Left kidney (tissue), 8 donors: ENCODE results near the gene KRT33B. TPM values are rescaled to one million over a fixed set of nuclear protein-coding genes. Genes with fewer than 3 reads are reported as not detected.
"Not testable (repeated sequence)": the region's sequence is repeated elsewhere in the genome, so short reads cannot be mapped to it uniquely, and the experiment has no call there.

Source experiments
- DNase-seq: peaks from one replicate; pipeline ENCODE4 v3.0.0-alpha.2; 2013
- long read RNA-seq, 8 donors: transcript quantifications; one replicate each; lab custom pipeline, GENCODE V29; 2026
- polyA plus RNA-seq: library from polyadenylated mRNA; unstranded; fragments of 120-200 nt; gene quantifications from one replicate; pipeline ENCODE4 v1.2.1, GENCODE V29; 2013; ENCODE audit not compliant: insufficient read length

Gene KRT33B
- not detected for polyA plus RNA-seq
- long read RNA-seq, donor 1 = 0 reads
- long read RNA-seq, donor 2 = 0 reads
- long read RNA-seq, donor 3 = 0 reads
- long read RNA-seq, donor 4 = 0 reads
- long read RNA-seq, donor 5 = 0 reads
- long read RNA-seq, donor 6 = 0 reads
- long read RNA-seq, donor 7 = 0 reads
- long read RNA-seq, donor 8 = 0 reads

DNA sequence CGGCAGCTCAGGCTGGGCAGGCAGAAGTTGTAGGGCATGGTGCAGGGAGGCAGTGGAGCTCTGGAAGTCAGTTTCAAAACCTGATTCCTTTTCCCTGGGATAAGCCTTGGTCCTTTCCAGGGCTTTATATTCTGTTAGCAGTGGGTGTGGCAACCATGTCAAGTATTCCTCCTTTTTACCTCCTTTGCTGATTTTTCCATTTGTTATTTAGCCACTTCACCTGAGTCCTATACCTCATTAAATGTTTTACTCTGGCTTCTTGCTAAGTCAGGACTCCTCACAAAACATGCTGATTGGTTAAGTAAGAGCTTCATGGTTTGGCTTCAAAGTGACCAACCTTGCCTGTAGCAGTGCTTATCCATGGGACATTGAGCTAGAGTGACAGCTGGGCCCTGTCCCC lies at the start of gene KRT33B:
Gene KRT33B (minus strand): TSS at position 101 of the 400 bp plus-strand sequence. CDS start 63 bp downstream, at position 38.
- no peak for DNase-seq

DNA sequence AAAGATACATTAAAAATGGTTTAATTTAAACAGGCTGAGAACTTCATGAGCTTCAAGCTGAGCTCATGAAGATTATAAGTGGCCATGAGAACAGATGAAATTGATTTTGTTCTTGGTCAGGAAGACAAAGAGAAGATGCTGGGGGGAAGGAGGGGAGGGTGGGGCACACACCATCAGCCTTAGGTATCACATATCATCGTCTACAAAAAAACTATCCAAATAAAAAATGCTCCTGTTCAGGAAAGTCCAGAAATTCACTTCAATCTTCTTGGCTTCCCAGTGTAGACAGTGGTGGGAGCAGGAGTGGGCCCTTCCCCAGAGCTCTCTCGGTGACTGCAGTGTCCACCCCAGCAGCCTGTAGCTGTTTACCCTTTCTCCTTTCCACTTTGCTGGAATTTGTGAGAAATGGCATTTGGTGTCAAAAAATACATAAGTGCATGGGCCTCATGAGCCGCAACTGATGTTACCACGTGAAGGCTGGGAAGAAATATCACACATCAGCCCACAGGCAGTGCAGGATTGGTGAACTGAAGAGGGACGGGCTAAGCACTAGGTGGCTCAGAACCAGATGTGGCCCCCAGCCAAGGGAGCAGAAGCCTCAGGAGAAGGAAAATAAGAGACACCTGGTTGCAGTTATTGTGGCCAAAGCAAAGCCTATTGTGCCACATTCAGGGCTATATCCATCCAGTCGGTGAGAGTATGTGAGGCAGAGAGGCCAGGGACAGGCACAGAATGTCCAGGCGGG lies 48.7 kb upstream of the KRT33B start:
- DNase-seq = no peak

DNA sequence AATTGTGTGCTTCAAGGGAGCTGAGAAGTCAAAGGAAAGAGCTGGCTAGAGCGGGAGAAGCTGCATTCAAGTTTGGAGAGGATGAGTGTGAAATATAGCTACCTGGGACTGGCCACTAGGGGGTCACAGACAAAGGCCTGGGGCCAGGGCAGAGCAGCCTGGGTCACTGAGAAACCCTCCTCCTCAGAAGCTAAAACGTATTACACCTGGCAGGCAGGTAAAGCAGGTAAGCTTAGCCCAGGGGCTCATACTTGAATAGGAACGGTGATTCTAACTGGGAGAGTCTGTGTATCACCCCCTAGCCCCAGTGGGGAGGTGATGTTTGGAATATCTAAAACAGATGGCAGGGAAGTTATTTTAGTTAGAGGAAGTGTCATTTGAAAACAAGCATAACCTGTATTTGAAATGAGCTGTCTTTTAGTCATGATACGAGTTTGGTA lies 48.0 kb upstream of the KRT33B start:
- no peak for DNase-seq

DNA sequence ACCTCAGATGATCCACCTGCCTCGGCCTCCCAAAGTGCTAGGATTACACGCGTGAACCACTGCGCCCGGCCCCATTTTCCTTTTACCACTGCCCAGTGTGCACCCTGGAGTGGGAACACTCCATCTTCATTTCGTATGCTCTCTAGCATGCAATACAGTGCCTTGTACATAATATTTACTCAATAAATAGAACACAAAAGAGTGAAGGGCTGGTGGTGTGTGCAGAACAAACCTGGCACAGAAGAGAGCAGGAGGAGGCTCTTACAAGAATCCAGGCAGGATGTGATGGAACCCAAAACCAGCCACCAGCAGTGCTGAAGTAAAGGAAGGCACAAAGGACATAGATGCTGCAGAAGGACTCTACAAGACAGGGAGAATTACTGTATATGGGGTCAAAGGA lies 47.5 kb upstream of the KRT33B start:
- no peak for DNase-seq

DNA sequence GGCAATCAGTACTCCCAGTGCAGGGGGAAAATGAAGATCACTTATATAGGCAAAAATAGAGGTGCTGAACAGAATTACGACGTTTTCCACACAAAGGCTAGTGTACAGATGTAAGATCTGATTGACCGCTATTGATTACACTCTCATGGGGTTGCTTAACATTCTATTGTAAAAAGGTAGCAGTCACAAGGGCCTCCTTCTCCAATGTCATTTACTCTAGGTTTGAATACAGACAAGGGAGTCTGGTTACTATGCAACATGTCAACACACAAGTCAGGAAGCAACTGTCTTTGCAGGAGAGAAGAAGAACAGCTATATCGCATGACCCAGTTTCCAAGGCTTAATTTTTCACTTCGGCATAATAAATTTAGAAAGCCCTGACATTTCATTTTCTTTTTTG lies 46.9 kb upstream of the KRT33B start:
- no peak for DNase-seq

DNA sequence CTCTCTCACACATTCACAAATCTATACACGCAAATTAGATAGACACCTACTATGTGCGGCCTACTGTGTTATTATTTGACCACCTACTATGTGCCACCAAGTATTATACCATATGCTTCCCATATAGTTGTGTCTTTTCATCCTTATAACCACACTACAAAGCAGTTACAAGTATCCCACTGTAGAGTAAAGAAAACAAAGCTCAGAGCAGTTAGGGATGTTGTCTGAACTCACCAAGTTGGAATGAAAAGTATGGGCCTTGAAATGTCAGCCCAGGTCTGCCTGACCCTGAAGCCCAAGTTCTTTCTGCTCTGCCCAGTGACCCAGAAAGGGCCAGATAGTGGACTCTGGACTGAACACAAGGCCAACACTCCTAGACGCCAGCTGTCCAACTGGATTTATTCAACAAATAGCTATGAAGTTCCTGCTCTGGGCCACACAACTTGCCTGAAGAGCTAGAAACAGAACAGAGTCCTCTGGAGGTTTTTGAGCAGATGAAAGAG lies 46.3 kb upstream of the KRT33B start:
- no peak for DNase-seq

DNA sequence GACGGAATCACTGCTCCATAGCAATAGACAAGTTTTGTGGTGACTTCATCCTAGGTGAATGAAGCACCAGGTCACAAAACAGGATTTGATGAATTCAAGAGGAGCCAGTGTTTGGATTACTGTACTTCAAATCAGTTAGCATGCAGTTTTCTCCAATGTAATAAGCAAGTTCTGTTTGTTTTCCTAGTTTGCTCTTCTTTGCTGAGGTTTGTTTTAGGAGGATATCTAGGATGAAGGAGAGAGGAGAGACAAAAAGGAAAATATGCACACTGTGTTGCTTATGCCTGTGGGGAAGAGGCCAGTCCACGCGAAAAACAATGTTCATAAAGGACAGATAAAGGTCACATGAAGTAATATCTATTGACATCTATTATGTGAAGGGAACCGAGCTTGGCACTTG lies 45.8 kb upstream of the KRT33B start:
- DNase-seq = no peak

DNA sequence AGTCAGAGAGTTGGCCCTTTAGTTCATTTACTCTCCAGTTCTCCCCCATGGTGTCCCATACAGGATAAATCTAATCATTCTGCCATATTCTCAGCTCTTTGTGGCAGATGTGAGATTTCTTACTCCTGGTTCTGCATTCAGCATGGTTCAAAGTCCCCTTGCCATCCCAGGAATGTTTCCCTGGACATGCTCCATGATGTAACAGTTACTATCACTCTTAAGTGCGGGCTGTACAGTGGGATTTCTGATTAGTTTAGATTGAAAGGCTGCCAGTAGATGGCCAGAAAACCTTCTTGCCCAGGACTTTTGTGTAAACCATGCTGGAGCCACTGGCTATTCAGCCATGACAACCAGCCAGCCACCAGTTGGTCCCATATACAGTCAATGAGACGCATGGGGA lies 44.4 kb upstream of the KRT33B start:
- no peak for DNase-seq

DNA sequence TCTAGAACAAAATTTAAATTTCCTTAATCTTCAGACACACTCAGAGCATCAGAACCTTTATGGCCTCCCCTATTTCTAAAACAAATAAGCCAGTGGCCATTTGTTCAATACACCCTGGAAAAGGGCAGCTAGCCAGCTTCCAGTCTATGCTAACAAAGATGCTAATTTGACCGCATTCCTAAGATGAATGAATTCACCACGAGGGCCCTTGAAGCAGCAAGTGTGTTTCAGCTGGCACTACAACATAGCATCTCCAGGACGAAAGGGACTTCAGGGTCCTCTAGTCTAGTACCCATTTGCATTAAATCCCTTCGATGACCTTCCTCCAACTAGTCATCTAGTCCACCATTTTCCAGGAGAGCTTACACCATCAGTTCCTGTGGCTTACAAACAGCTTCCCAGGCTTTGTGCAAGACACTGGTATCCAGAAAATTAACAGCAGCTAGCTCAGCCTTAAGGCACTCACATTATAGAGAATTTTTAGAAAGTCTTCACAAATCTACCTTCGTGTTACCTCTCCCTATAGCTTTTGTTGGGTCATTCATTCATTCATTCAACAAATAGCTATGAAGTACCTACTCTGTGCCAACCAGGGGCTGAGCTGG lies 43.8 kb upstream of the KRT33B start:
- DNase-seq = no peak

DNA sequence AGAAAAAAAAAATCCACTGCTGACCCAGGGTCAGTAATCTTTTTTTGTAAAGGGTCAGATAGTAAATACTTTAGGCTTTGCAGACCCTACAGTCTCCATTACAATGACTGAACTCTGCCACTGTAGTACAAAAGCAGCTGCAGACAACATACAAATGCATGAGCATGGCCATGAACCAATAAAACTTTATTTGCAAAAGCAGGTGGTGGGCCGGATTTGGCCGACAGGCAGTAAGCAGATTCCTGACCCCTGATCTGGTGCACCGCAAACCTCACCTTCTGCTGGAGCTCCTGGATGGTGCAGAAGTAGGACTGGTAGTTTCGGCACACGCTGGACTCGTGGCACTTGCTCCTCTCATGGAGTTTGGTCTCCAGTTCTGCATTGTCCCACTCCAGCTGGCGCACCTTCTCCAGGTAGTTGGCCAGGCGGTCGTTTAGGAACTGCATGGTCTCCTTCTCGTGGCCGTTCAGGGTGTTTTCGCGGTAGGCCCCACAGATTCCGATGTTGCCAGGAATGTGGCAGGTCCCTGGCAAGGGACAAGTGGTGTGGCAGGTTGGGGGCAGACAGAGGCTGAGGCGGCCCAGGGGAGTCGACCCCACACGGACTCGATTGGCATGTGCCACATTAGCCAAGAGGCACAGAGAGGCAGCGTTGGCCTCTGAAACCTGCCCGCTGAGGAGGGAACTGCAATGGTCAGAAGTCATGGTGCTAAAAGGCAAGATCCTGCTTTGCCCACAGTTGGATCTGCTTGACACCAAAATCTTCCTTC lies 41.6 kb upstream of the KRT33B start:
- no peak for DNase-seq

DNA sequence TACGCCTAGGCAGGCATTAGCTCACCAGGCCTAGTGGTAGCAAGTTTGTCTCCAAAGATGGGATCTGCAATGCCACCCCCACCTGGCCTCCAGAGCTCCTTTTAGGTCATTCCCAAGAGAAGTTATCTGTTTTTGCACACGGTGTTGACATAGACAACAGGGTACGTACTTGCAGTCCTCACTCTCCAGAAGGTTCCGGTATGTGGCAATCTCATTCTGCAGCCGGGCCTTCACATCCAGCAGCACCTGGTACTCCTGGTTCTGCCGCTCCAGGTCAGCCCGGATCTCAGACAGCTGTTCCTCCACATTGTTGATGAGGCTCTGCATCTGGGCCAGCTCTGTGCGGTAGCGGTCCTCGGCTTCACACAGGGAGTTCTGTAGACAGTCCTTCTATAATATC lies 37.6 kb upstream of the KRT33B start:
- no peak for DNase-seq

DNA sequence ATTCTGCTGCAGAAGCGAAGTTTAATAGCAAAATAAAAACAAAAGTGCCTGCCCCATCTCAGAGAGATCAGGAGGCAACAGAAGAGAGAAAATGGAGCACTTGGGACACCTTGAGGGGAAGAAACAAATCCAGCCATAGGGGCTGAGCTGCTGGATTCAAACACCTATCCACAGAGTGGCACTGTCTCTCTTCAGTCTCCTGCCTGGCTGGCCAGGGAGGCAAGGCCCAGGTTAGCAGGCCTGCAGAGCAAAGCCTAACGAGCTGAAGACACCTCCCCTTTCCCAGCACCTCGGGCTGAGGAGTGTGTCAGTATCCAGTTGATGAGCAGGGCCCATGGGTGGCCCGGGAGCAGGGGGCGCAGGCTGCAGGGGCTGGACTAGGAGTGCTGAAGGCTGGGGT lies 36.6 kb upstream of the KRT33B start:
- no peak for DNase-seq

DNA sequence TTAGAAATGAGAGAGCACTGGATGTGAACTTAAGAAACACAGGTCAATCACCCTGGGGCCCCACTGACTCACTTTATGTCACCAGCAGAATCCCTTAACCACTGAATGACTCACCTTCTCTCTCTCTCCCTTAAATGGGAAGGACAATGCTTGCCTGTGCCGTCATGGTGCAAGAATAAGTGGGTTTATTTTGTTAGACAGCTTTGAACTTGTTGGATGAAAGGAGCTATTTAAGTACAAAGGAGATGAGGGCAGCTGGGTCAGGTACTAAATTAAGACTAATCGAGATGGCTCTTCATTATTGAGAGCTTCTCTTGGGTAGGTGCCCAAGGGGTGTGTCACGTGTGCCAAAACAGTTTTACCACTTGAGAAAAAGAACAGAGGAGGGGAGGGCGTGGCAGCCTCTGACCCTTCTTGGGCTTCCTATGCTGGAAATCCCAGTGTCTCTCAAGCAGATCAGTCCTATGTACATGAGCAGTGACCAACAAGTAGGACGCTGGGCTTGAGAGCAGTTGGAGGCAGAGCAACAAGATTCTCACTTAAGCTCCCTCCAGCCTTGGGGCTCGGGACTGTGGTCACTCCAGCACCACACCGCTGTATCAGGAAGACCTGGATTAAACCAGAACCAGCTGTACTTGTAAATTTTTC lies 34.5 kb upstream of the KRT33B start:
- DNase-seq = no peak

DNA sequence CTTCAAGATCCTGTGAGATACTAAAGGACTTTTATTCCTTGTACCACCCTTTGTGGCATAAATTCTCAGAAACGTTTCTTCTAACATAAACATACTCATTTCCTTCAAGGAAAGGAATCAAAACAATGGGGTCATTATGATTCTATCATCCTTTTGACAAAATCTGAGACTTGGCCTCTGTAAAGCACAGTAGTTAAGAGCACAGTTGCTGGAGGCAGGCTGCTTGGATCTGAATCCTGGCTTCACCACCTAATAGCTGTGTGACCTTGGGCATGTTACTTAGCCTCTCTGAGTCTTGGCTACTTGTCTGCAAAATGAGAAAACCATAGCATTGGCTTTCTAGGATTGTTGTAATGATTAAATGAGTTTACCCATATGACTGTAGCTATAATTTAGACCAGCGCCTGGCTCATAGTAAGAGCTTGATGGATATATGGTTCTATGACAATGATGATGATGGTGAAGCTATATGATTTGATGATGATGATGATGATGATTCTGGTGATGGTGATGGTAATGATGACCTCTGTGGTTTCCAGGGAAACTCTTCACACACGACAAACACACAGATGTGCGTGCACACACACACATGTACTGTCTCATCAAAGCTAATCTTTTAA lies 33.9 kb upstream of the KRT33B start:
- no peak for DNase-seq

DNA sequence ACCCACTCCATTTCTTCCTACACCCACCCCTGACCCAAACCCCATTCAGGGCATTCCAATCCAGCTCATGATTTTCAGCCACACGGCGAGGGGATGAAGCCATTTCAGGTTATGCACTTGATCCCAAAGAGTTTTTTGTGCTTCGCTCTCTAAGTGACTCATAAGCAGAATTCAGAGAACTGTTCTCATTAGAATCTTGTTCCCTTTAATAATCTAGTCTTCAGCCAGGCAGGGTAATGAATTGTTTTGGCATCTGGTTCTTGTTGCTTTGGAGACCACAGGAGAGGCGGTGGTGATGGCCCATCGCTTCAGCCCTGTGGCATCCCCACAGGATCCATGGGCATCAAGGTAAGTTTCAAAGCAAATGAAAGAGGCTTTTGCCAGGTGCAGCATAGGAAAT lies 32.5 kb upstream of the KRT33B start:
- DNase-seq = no peak

DNA sequence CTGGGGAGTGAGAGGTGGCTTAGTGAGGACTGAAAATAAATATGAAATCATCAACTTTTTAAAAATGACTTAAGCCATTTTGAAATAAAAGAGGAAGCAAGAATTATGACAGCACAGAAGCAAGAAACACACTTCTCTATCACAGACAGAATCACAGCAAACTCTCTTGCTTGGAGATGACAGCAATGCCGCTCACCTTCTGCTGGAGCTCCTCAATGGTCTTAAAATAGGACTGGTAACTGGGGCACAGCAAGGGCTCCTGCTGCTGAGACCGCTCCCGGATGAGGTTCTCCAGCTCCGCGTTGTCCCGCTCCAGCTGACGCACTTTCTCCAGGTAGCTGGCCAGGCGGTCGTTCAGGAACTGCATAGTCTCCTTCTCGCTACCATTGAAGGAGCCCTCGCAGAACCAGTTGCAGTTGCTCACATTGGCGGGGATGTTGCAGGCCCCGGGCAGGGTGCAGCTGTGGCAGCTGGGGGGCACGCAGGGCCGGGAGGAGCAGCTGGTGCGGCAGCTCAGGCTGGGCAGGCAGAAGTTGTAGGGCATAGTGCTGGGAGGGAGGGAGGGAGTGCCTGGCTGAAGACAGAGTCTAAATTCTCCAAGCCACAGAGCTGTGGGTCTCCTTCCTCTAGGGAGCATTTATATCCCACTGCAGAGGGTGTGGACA lies 27.5 kb upstream of the KRT33B start, which contains the start of gene KRT31:
Gene KRT31 (minus strand): TSS at position 613 of the 665 bp plus-strand sequence. CDS start 69 bp downstream, at position 544.
- no peak for DNase-seq

DNA sequence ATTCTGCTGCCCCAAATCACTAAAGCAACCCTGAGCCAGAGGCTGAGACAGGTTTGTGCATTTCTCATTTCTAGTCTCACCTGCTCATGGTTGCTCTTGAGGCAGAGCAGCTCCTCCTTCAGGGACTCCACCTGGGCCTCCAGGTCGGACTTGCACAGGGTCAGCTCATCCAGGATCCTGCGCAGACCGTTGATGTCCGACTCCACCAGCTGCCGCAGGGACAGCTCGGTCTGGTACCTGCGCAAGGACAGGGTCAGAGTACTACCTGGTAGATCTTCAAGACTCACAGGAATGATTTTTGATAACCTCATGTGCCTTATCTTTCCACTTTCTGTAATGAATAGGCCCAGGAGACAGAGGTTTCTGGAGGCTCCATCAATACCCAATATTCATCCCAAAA lies 26.7 kb upstream of the KRT33B start:
- DNase-seq = no peak

DNA sequence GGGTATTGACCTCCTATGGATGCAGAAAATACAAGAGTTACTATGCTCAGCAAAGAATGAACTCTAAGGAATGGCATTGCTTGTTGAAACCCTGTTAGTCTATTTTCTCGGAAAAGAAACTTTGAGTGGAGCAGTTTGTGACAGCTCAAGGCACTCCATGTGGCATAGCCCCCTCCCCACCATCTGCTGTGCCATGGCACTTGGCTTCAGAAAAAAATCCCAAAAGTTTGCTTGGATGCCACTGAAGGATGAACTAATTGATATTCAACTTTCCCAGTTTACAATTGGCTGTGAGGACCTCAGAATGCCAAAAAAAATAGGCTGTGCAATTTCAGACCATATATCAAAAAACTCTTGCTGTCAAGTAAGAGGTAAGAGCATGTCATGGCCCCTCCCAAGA lies 26.0 kb upstream of the KRT33B start:
- DNase-seq = no peak

DNA sequence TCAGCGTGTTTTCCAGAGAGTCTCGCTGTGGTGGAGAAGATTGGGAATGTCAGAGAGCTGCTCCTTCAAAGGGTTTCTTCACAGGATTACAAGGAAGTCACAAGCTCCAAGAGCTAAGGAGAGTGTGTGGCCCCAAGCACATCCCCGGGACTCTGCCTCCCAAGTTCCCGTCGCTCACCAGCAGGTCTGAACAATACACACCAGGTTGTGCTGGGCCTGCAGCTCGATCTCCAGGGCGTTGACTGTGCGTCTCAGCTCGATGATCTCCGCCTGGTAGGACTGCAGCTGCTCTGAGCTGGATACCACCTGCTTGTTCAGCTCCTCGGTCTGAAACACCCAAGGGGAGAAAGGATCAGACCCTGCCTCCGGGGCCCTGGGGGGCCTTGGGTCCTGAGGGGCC lies 25.4 kb upstream of the KRT33B start:
- DNase-seq = not testable (repeated sequence)

DNA sequence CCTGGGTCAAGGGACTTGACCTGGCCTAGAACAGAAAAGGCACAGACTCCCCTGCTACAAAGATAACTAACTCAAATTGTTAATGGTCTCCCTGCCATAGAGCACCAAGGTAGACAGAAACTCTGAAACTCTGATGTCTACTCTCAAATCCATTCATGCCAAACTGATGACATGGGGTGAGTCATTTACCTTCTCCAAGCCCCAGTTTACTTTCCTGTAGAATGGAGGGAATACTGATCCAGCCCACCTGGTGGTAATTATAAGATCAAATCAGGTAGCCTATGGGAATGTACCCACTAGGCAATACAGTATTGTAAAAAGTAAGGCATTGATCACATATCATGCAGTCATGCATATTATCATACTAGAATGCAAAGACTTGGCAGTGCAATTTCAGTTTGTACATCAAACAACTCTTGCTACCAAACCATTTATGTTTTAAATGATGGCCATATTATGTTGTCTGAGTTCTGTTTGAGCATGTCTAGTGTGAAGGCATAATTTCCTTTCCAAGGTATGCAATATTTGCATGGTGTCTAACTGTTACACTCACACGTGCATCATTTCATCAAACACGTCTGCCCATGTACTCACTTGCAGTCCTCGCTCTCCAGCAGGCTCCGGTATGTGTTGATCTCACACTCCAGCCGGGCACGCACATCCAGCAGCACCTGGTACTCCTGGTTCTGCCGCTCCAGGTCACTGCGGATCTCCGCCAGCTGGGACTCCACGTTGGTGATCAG lies 24.8 kb upstream of the KRT33B start:
- no peak for DNase-seq
